ENCODE results near the gene QSER1.
"Not testable (repeated sequence)": the region's sequence is repeated elsewhere in the genome, so short reads cannot be mapped to it uniquely, and the experiment has no call there.

The QSER1 gene

GRCh38 chr11:32881286-32881685 lies 11.3 kb upstream of the QSER1 start:
- TF ChIP-seq, protein P1, sequence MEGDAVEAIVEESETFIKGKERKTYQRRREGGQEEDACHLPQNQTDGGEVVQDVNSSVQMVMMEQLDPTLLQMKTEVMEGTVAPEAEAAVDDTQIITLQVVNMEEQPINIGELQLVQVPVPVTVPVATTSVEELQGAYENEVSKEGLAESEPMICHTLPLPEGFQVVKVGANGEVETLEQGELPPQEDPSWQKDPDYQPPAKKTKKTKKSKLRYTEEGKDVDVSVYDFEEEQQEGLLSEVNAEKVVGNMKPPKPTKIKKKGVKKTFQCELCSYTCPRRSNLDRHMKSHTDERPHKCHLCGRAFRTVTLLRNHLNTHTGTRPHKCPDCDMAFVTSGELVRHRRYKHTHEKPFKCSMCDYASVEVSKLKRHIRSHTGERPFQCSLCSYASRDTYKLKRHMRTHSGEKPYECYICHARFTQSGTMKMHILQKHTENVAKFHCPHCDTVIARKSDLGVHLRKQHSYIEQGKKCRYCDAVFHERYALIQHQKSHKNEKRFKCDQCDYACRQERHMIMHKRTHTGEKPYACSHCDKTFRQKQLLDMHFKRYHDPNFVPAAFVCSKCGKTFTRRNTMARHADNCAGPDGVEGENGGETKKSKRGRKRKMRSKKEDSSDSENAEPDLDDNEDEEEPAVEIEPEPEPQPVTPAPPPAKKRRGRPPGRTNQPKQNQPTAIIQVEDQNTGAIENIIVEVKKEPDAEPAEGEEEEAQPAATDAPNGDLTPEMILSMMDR (conservative IDR thresholded peaks at IDR 0.05; ENCODE audit: control insufficient read depth, insufficient read depth, low read depth, low read length): no peak
- no peak overlapping the region for H3K4me3 ChIP-seq (ENCODE audit: control insufficient read depth, low read depth, low read length)
- peak; percentile 55 for DNase-seq (ENCODE audit: low read depth)

GRCh38 chr11:32883421-32883820 lies 9.2 kb upstream of the QSER1 start:
- TF ChIP-seq, protein P1 (conservative IDR thresholded peaks at IDR 0.05; ENCODE audit: control insufficient read depth, insufficient read depth, low read depth, low read length): no peak
- H3K4me3 ChIP-seq (ENCODE audit: control insufficient read depth, low read depth, low read length): no peak overlapping the region

GRCh38 chr11:32884023-32884422 lies 8.6 kb upstream of the QSER1 start:
- no peak overlapping the region for H3K4me3 ChIP-seq (ENCODE audit: control insufficient read depth, low read depth, low read length)
- TF ChIP-seq, protein P1 (conservative IDR thresholded peaks at IDR 0.05; ENCODE audit: control insufficient read depth, insufficient read depth, low read depth, low read length): no peak
- DNase-seq (ENCODE audit: low read depth): no peak

More at GRCh38 chr11:32883421-32883820, 9.2 kb upstream of the QSER1 start:
- no peak for DNase-seq (ENCODE audit: low read depth)

- DNase-seq (ENCODE audit: low read depth): peak; percentile 30
- TF ChIP-seq, protein P1 (conservative IDR thresholded peaks at IDR 0.05; ENCODE audit: control insufficient read depth, insufficient read depth, low read depth, low read length): peak; percentile 48
- no peak overlapping the region for H3K4me3 ChIP-seq (ENCODE audit: control insufficient read depth, low read depth, low read length)
Measured at GRCh38 chr11:32884770-32885384, 7.7 kb upstream of the QSER1 start.

DNA sequence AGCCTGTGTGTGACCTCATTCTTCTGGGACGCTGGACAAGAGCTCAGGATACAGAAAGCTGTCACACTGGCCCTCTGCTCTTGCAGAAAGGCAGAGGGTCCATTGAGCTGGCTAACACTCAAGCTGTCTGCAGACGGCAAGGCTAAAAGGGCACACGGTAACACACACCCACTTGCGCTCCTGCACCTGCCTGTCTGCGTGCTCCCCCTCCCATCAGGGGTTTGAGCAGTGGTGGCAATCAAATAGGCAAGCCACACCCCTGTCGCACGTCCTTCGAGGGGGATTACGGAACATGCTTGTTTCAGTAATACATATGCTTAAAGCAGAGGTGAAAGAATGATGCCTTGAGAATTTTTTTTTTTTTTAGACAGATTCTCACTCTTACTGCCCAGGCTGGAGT lies 7.1 kb upstream of the QSER1 start:
- DNase-seq (ENCODE audit: low read depth): no peak
- TF ChIP-seq, protein P1 (conservative IDR thresholded peaks at IDR 0.05; ENCODE audit: control insufficient read depth, insufficient read depth, low read depth, low read length): no peak
- no peak overlapping the region for H3K4me3 ChIP-seq (ENCODE audit: control insufficient read depth, low read depth, low read length)

DNA sequence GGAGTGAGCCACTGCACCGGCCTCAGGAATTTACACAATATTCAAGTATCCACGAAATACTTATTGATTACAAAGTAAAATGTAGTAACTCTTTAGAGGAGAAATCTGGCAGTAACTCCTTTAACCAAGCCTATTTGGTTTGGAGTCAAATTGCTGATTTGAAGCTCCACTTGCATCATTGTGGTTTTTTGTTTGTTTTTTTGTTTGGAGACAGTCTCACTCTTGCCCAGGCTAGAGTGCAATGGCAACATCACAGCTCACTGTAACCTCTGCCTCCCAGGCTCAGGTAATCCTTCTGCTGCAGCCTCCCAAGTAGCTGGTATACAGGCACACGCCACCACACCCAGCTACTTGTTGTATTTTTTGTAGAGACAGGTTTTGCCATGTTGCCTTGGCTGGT lies 6.4 kb upstream of the QSER1 start:
- TF ChIP-seq, protein P1 (conservative IDR thresholded peaks at IDR 0.05; ENCODE audit: control insufficient read depth, insufficient read depth, low read depth, low read length): no peak
- no peak for DNase-seq (ENCODE audit: low read depth)
- H3K4me3 ChIP-seq (ENCODE audit: control insufficient read depth, low read depth, low read length): no peak overlapping the region

GRCh38 chr11:32887707-32888383 lies 4.8 kb upstream of the QSER1 start:
- H3K4me3 ChIP-seq (ENCODE audit: control insufficient read depth, low read depth, low read length); DNase-seq (ENCODE audit: low read depth): not testable (repeated sequence)

DNA sequence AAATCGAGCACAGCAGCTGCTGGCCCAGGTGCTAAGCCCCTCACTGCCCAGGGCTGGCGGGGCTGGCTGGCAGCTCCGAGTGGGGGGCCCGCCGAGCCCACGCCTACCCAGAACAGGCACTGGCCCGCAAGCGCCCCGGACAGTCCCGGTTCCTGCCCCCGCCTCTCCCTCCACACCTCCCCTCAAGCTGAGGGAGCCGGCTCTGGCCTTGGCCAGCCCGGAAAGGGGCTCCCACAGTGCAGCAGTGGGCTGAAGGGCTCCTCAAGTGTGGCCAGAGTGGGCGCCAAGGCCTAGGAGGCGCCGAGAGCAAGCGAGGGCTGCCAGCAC lies 4.3 kb upstream of the QSER1 start:
- not testable (repeated sequence) for H3K4me3 ChIP-seq (ENCODE audit: control insufficient read depth, low read depth, low read length); DNase-seq (ENCODE audit: low read depth)

Data from fibroblast of mammary gland (primary cell).